HG02870 (cell line): ENCODE data around the gene ZFP92.

Experiments
- ATAC-seq: cut with Tn5 transposase; IDR thresholded peaks from one replicate; pipeline ENCODE4 v1.9.1; 2021; ENCODE audit warnings: mild to moderate bottlenecking, moderate library complexity; ENCODE audit not compliant: unreplicated experiment

The ZFP92 gene

DNA sequence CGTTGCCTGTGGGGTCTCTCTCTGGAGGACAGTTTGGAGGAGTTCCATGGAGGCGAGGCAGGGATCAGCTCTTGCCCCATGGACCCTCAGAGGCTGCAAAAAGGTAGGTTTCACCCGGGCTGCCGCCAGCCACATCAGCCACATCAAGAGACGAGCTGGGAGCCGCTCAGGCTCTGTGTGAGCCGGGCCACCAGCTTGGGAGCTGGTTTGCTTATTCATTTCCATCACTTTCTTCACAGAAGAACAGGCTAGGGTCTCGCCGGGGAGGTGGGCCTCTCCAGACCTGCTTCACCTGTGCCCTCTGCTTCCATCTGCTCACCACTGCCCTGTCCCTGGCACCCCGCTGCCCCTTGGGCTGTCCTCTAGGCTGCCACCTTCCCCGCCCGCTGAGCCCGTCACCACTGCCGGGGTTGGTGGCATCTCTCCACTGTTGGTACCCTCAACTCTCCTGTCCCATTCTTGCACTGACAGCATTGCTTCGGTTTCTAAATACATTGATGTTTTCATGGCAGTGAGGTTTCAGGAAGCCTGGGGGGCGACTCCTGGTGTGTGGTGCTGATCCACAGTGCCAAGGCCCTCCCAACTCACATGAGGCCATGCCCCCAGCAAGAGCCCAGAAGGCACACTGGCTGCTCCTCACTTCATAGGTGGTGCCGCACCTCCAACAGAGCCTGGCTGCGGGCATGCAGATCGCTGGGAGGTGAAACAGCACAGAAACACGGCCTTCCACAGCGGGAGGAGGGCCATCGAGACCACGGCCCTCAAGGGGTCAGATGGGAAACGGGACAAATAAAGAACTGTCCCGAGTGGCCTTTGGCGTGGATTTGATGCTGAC is 39.1 kb downstream of the ZFP92 start:
- no peak for ATAC-seq

DNA sequence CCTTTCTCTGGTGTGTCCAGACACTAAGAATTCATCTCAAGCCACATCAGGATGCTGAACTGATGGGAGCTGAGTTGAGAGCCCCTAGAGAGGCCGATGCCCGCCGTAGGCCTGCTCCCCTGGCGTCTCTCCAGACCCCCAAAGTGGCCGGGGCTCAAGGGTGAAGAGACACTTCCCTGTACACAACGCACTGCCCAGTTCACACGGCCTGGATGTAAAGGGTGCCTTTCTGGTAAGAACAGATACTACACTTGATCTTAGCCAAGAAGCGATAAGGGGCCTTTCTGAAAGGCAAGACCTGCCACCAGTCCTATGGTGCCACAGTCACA is 39.6 kb downstream of the ZFP92 start:
- ATAC-seq: no peak

- no peak for ATAC-seq
These were observed 43.8 kb downstream of the ZFP92 start for GRCh38 chrX:153454901-153455550.

DNA sequence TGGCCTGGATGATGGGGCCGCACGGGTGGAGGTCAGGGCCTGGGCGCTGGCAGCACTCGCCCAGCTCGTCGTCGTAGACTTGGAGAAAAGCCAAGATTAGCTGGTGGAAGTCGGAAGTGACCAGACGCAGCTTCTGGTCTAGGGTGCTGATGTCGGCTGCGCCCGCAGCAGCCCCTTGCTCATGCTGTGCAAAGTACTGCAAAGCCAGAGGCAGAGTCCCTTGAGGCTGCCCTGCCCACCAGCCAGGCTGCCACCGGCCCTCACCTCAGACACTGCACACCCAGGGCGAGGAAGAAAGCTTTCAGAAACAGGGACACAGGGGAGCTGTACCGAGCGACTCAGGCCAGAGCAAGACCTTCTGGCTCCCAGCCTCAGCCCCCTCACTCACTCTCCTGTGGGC is 44.3 kb downstream of the ZFP92 start:
- no peak for ATAC-seq

DNA sequence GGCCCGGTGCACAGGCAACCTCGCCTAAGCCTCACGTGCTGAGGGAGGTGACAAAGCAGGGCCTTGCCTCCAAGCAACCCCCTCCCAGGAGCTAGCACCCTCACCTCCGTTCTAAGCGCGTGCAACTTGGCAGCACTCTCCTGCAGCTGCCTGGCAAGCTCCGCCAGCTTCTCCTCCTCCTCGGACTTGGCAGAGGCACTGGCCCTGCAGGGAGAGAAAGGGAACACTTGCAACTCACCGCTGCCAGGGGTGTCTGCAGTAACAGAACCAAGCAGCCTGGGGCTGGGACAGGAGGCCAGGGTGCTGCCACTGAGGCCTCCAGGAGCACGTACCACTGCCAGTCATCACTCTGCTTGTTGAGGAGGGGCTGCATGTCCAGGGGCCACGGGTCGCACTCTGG is 44.9 kb downstream of the ZFP92 start:
- no peak for ATAC-seq

GRCh38 chrX:153456704-153457103 is 45.4 kb downstream of the ZFP92 start:
- ATAC-seq: no peak

DNA sequence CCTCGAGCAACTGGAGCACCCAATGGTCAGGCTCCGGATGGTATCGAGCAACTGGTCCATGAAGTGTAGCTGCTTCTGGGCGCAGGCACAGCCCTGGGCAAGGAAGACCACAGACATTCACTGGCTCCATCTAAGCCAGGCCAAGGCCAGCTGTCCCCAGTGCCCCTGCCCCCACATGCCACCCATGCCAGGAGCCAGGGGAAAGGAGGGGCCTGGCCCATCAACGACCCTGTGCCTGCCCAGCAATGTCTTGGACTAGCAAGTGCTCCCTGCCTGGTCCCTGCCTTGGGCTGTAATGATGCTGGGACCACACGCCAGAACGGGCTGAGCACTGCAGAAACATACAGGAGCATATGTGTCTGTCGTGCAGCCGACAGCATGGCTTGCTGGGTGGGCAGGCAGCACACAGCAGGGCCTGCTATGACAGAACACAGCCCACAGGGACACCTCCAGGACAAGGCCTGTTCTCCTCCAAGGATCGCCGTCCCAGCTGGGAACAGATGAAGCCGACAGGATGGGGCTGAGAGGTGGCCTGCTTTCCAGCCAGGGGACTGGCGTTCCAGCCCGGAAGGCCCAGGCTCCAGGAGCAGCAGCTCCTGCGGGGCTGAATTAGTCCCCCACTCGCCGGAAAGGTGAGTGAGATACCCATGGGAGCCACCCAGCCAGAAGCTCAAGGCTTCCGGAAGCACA is 46.0 kb downstream of the ZFP92 start:
- no peak for ATAC-seq

DNA sequence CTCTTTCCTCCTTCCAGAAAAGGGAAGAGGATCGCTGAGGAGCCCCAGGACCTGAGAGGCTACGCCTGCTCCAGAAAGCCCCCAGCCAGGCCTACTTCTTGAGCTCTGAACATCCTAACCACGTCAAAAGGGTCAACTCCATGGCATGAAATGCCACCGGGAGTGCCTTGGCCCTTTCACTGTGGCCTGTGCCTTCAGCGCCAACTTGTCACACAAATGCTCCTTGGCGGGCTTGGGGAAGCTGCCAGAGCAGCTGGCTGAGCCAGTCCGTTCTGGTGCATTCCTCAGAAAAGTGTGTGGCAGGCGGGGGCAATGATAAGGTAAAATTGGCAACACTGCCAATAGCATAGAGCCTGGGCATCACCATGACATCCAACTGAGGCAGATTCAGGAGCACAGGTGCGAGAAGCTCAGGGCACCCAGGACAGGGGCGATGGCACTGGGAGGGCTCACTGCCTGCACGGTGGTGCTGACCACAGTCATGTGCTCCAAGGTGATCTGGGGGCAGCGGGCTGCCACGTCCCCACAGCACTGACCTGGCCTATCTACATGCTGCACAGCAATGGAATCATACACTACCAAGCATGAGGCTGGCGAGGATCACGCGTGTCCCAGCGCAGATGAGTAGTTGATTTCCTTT is 46.7 kb downstream of the ZFP92 start:
- no peak for ATAC-seq

- no peak for ATAC-seq
These were observed 47.2 kb downstream of the ZFP92 start for GRCh38 chrX:153458476-153458875.

DNA sequence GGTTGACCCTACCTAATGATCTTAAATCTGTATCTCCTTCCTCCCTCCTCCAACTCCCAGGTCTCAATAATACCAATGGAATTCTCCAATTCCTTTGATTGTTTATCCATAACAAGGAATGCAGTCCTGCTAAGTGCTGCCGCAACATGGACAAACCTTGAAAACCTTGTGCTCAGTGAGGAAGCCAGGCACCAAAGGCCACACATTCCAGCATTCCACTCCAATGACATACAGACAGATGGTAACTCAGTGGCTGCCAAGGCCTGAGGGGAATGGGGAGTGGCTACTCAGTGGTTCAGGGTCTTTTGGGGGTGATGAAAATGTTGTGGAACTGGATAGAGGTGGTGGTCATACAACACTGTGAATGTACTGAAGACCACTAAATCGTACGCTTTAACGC is 48.7 kb downstream of the ZFP92 start:
- ATAC-seq: no peak

DNA sequence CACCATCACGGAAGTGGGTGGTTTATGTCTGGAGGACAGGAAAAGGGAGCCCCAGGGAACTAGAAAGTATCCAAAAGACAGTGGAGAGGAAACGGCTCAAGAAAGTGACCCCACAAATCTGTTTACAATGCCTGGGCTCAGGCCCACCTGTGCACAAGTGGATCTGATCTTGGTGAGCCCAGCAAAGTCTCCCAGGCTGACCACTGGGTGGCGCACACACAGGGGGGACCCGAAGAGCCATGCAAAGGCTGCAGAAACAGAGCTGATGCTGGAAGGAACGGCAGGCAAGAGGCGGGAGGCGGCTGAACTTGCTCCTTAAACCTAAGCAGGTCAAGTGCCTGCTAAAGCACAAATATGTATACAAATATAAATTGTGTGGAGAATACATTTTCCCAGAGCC is 49.6 kb downstream of the ZFP92 start:
- ATAC-seq: no peak
